SK-N-SH (cell line): ENCODE measurements around the gene PET100.

Experiments used
- EZH2phosphoT487 ChIP-seq: fragments of 200-600 bp; sonication (generic); IDR thresholded peaks from 2 replicates; pipeline ENCODE4 v1.6.1; 2017; ENCODE audit warnings: low read depth, mixed run types, mild to moderate bottlenecking, antibody characterized with exemption, moderate library complexity, borderline replicate concordance
- MEF2A ChIP-seq: IDR thresholded peaks from 2 replicates; pipeline ENCODE4 v1.4.0; 2012; ENCODE audit warnings: low read depth, borderline replicate concordance
- NFIC ChIP-seq: IDR thresholded peaks from 2 replicates; pipeline ENCODE4 v1.4.0; 2012; ENCODE audit warnings: borderline replicate concordance
- NRF1 ChIP-seq: IDR thresholded peaks from 2 replicates; pipeline ENCODE4 v1.6.1; 2012; ENCODE audit warnings: low read depth, mild to moderate bottlenecking, low read length
- POLR2AphosphoS5 ChIP-seq: IDR thresholded peaks from 2 replicates; pipeline ENCODE4 v1.6.1; 2012; ENCODE audit warnings: low read depth, low read length
- TAF1 ChIP-seq: IDR thresholded peaks from 2 replicates; pipeline ENCODE4 v1.6.1; 2012; ENCODE audit warnings: low read depth, mild to moderate bottlenecking, low read length, moderate library complexity, borderline replicate concordance
- TF ChIP-seq, protein P1 (sequence below): IDR thresholded peaks from 2 replicates; pipeline ENCODE4 v1.4.0; 2012; ENCODE audit warnings: low read depth
- TF ChIP-seq, protein P2 (sequence below): fragments of 200-600 bp; sonication (generic); IDR thresholded peaks from 2 replicates; pipeline ENCODE4 v1.6.1; 2017; ENCODE audit warnings: antibody characterized with exemption, mild to moderate bottlenecking, moderate library complexity
- TF ChIP-seq, protein P3 (sequence below): IDR thresholded peaks from 2 replicates; pipeline ENCODE4 v1.6.1; 2012; ENCODE audit warnings: mild to moderate bottlenecking, low read depth, low read length, moderate library complexity
- TF ChIP-seq, protein P4 (sequence below): IDR thresholded peaks from 2 replicates; pipeline ENCODE4 v1.4.0; 2012; ENCODE audit warnings: low read depth, borderline replicate concordance
- TF ChIP-seq, protein P5 (sequence below): IDR thresholded peaks from 2 replicates; pipeline ENCODE4 v1.4.0; 2012; ENCODE audit warnings: low read depth, borderline replicate concordance
- TF ChIP-seq, protein P6 (sequence below): IDR thresholded peaks from 2 replicates; pipeline ENCODE4; 2012

DNA sequence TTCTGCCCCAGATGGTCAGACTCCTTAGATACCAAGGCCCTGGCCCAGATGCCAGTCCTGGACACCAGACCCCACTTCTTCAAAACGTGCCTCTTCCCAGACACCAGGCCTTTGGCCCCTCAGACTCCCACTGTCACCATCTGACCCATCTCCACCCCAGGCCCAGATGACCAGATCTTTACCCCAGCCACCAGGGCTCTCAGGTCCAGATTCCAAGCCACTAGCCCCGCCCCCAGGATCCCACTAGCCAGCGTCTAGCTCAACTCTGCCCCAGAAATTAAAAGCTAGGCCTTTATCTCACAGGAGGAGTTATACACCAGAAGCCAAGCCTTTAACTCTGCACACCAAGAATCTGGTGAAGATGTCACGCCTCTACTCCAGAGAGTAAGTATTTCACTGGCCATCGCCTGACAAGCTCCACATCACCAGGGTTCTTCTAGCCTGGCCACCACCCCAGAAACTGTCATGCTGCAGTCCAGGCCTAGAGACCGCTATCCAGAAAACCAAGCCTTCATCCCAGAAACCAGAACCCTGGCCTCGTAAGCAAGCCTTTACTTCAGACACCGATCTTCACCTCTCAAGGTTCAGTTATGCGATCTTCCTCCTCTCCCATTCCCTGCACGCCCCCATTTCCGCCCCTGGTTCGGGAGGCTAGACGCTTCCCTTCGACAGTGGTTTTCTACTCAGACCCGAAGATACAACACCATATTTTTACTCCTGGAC, 843 bp upstream of the PET100 start:
- no peak for TF ChIP-seq MEF2A
- TF ChIP-seq, protein P1, sequence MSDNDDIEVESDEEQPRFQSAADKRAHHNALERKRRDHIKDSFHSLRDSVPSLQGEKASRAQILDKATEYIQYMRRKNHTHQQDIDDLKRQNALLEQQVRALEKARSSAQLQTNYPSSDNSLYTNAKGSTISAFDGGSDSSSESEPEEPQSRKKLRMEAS, result no peak
- TF ChIP-seq, protein P2, sequence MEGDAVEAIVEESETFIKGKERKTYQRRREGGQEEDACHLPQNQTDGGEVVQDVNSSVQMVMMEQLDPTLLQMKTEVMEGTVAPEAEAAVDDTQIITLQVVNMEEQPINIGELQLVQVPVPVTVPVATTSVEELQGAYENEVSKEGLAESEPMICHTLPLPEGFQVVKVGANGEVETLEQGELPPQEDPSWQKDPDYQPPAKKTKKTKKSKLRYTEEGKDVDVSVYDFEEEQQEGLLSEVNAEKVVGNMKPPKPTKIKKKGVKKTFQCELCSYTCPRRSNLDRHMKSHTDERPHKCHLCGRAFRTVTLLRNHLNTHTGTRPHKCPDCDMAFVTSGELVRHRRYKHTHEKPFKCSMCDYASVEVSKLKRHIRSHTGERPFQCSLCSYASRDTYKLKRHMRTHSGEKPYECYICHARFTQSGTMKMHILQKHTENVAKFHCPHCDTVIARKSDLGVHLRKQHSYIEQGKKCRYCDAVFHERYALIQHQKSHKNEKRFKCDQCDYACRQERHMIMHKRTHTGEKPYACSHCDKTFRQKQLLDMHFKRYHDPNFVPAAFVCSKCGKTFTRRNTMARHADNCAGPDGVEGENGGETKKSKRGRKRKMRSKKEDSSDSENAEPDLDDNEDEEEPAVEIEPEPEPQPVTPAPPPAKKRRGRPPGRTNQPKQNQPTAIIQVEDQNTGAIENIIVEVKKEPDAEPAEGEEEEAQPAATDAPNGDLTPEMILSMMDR, result no peak
- TF ChIP-seq POLR2AphosphoS5, result no peak
- TF ChIP-seq, protein P3, sequence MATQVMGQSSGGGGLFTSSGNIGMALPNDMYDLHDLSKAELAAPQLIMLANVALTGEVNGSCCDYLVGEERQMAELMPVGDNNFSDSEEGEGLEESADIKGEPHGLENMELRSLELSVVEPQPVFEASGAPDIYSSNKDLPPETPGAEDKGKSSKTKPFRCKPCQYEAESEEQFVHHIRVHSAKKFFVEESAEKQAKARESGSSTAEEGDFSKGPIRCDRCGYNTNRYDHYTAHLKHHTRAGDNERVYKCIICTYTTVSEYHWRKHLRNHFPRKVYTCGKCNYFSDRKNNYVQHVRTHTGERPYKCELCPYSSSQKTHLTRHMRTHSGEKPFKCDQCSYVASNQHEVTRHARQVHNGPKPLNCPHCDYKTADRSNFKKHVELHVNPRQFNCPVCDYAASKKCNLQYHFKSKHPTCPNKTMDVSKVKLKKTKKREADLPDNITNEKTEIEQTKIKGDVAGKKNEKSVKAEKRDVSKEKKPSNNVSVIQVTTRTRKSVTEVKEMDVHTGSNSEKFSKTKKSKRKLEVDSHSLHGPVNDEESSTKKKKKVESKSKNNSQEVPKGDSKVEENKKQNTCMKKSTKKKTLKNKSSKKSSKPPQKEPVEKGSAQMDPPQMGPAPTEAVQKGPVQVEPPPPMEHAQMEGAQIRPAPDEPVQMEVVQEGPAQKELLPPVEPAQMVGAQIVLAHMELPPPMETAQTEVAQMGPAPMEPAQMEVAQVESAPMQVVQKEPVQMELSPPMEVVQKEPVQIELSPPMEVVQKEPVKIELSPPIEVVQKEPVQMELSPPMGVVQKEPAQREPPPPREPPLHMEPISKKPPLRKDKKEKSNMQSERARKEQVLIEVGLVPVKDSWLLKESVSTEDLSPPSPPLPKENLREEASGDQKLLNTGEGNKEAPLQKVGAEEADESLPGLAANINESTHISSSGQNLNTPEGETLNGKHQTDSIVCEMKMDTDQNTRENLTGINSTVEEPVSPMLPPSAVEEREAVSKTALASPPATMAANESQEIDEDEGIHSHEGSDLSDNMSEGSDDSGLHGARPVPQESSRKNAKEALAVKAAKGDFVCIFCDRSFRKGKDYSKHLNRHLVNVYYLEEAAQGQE, result no peak
- no peak for TF ChIP-seq TAF1
- TF ChIP-seq, protein P4, sequence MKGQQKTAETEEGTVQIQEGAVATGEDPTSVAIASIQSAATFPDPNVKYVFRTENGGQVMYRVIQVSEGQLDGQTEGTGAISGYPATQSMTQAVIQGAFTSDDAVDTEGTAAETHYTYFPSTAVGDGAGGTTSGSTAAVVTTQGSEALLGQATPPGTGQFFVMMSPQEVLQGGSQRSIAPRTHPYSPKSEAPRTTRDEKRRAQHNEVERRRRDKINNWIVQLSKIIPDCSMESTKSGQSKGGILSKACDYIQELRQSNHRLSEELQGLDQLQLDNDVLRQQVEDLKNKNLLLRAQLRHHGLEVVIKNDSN, result no peak
- TF ChIP-seq EZH2phosphoT487, result no peak
- TF ChIP-seq, protein P5, sequence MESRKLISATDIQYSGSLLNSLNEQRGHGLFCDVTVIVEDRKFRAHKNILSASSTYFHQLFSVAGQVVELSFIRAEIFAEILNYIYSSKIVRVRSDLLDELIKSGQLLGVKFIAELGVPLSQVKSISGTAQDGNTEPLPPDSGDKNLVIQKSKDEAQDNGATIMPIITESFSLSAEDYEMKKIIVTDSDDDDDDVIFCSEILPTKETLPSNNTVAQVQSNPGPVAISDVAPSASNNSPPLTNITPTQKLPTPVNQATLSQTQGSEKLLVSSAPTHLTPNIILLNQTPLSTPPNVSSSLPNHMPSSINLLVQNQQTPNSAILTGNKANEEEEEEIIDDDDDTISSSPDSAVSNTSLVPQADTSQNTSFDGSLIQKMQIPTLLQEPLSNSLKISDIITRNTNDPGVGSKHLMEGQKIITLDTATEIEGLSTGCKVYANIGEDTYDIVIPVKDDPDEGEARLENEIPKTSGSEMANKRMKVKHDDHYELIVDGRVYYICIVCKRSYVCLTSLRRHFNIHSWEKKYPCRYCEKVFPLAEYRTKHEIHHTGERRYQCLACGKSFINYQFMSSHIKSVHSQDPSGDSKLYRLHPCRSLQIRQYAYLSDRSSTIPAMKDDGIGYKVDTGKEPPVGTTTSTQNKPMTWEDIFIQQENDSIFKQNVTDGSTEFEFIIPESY, result no peak
- TF ChIP-seq, protein P6, sequence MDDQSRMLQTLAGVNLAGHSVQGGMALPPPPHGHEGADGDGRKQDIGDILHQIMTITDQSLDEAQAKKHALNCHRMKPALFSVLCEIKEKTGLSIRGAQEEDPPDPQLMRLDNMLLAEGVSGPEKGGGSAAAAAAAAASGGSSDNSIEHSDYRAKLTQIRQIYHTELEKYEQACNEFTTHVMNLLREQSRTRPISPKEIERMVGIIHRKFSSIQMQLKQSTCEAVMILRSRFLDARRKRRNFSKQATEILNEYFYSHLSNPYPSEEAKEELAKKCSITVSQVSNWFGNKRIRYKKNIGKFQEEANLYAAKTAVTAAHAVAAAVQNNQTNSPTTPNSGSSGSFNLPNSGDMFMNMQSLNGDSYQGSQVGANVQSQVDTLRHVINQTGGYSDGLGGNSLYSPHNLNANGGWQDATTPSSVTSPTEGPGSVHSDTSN, result no peak
- TF ChIP-seq NFIC, result no peak
- no peak for TF ChIP-seq NRF1
